PC-9 (cell line): Measurements from ENCODE around the gene RHOF.

Source experiments
- EZH2 ChIP-seq: fragments of 200-600 bp; sonication (generic); IDR thresholded peaks from 2 replicates; pipeline ENCODE4 v1.8.0; 2017; ENCODE audit warnings: antibody characterized with exemption, low read depth
- TF ChIP-seq, protein P1 (sequence below): fragments of 200-600 bp; sonication (generic); conservative IDR thresholded peaks from 2 replicates; pipeline ENCODE4 v1.6.1; 2017; ENCODE audit warnings: mixed run types, antibody characterized with exemption, mild to moderate bottlenecking, moderate library complexity

DNA sequence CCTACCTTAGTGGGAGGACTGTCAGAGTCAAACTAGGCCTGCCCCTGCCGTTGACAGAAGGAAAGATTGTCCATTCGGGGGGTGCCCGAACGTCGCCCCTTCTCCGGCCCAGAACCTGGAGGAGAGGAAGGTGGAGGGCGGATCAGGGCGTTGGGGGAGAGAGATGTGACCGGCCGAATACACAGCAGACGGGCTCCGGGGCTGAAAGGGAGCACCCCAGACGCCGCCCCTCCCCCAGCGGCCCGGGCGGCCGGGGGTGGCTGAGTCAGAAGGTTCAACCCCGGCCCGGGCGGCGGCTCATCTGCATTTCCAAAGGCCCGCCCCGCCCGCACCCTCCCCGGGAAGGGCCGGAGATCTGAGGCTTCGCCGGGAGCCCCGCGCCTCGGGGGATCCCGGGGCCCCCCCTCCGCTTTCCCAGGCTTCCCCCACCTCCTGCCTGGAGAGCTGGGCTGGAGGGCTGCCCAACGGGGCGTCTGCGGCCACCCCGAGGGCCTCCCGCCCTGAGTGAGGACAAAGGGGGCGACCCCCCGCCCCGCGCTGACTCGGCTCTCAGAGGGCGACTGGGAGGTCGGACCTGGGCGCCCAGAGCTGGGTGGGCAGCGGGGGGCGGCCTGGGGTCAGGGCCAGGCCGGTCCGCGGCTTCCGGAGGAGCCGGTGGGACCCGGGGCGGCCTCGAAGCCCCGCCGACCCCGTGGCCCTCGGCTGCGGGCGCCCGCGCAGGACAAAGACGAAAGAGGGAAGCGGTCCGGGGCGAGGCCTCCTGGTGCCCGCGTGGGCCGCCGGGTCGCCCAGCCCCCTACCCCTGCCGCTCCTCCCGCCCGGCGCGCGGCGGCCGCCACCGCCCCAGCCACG lies 6.6 kb upstream of the RHOF start:
- TF ChIP-seq, protein P1, sequence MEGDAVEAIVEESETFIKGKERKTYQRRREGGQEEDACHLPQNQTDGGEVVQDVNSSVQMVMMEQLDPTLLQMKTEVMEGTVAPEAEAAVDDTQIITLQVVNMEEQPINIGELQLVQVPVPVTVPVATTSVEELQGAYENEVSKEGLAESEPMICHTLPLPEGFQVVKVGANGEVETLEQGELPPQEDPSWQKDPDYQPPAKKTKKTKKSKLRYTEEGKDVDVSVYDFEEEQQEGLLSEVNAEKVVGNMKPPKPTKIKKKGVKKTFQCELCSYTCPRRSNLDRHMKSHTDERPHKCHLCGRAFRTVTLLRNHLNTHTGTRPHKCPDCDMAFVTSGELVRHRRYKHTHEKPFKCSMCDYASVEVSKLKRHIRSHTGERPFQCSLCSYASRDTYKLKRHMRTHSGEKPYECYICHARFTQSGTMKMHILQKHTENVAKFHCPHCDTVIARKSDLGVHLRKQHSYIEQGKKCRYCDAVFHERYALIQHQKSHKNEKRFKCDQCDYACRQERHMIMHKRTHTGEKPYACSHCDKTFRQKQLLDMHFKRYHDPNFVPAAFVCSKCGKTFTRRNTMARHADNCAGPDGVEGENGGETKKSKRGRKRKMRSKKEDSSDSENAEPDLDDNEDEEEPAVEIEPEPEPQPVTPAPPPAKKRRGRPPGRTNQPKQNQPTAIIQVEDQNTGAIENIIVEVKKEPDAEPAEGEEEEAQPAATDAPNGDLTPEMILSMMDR, result no peak
- TF ChIP-seq EZH2, result no peak
